HEK293 (cell line): Measurements from ENCODE around the gene PRKCE.

ENCODE experiments used
- CTCF ChIA-PET: fragments of 350-600 bp; formaldehyde crosslinking; extraction: SDS; loops from one replicate; lab custom pipeline; 2021; ENCODE audit warnings: antibody characterized with exemption; lab: Yijun Ruan, JAX
- POLR2A ChIA-PET: fragments of 300-600 bp; formaldehyde crosslinking; extraction: SDS; loops from one replicate; lab custom pipeline; 2020; ENCODE audit warnings: antibody characterized with exemption, inconsistent platforms; lab: Yijun Ruan, JAX
- H3K27ac ChIP-seq: fragments of 200-500 bp; sonication (Bioruptor generic); 2 replicates; pipeline ENCODE4 v1.5.1; 2014; ENCODE audit warnings: low read depth, low read length, control low read depth, inconsistent platforms; ENCODE audit errors: extremely low read depth
- H3K36me3 ChIP-seq, 2 experiments: fragments of 200-500 bp in 1 of 2; sonication (Bioruptor generic) in 1 of 2; 1 replicate in 1 of 2; 2 replicates in 1 of 2; pipeline ENCODE4 v1.5.1; 2014 to 2017; ENCODE audit warnings: inconsistent platforms in 2 of 2, low read length in 2 of 2; ENCODE audit not compliant: control insufficient read depth in 2 of 2, insufficient read depth in 1 of 2
- H3K4me1 ChIP-seq: fragments of 200-500 bp; sonication (Bioruptor generic); 2 replicates; pipeline ENCODE4 v1.5.1; 2014; ENCODE audit warnings: mild to moderate bottlenecking, low read length, inconsistent platforms; ENCODE audit not compliant: control insufficient read depth, insufficient read depth
- H3K4me3 ChIP-seq: 2 replicates; pipeline ENCODE4 v1.5.1; 2011; ENCODE audit warnings: low read depth, mild to moderate bottlenecking, control low read depth, low read length, moderate library complexity
- H3K9me3 ChIP-seq: fragments of 200-500 bp; sonication (Bioruptor generic); 2 replicates; pipeline ENCODE4 v1.5.1; 2014; ENCODE audit warnings: low read depth, low read length, inconsistent platforms; ENCODE audit not compliant: control insufficient read depth, insufficient read depth
- KLF7 ChIP-seq: fragments of 450-650 bp; formaldehyde crosslinking; IDR thresholded peaks from 2 replicates; pipeline ENCODE4 v1.5.1; 2016; ENCODE audit warnings: missing biosample characterization, missing genetic modification characterization, borderline replicate concordance
- OVOL3 ChIP-seq: fragments of 450-650 bp; formaldehyde crosslinking; IDR thresholded peaks from 2 replicates; pipeline ENCODE4 v1.5.1; 2016; ENCODE audit warnings: missing biosample characterization, missing genetic modification characterization
- ZNF274 ChIP-seq, 2 experiments: fragments of 200-500 bp in 1 of 2; fragments of 450-650 bp in 1 of 2; sonication (Bioruptor generic) in 1 of 2; formaldehyde crosslinking in 1 of 2; IDR thresholded peaks; 2 replicates each; pipeline versions ENCODE4 v1.5.1 to v1.6.1; 2014 to 2016; ENCODE audit warnings: borderline replicate concordance in 1 of 2, inconsistent platforms in 1 of 2, low read length in 1 of 2, missing biosample characterization in 1 of 2, missing genetic modification characterization in 1 of 2
- ZNF416 ChIP-seq: fragments of 450-650 bp; formaldehyde crosslinking; IDR thresholded peaks from 2 replicates; pipeline ENCODE4 v1.5.1; 2016; ENCODE audit warnings: missing biosample characterization, missing genetic modification characterization
- ZNF433 ChIP-seq: fragments of 450-650 bp; formaldehyde crosslinking; IDR thresholded peaks from 2 replicates; pipeline ENCODE4 v1.5.1; 2016; ENCODE audit warnings: missing biosample characterization, missing genetic modification characterization, low read depth
- ZNF529 ChIP-seq: fragments of 450-650 bp; formaldehyde crosslinking; IDR thresholded peaks from 2 replicates; pipeline ENCODE4 v1.5.1; 2017; ENCODE audit warnings: missing genetic modification characterization, missing biosample characterization; ENCODE audit not compliant: insufficient replicate concordance
- ZNF555 ChIP-seq: fragments of 450-650 bp; formaldehyde crosslinking; conservative IDR thresholded peaks from 2 replicates; pipeline ENCODE4 v1.5.1; 2017; ENCODE audit warnings: missing biosample characterization, mild to moderate bottlenecking, missing genetic modification characterization, inconsistent platforms
- ZNF560 ChIP-seq: fragments of 450-650 bp; formaldehyde crosslinking; IDR thresholded peaks from 2 replicates; pipeline ENCODE4 v1.5.1; 2017; ENCODE audit warnings: missing biosample characterization, missing genetic modification characterization, borderline replicate concordance
- ZNF596 ChIP-seq: fragments of 450-650 bp; IDR thresholded peaks from 2 replicates; pipeline ENCODE4 v1.5.0; 2018; ENCODE audit warnings: missing biosample characterization, mild to moderate bottlenecking, missing genetic modification characterization, moderate library complexity
- ZNF600 ChIP-seq: fragments of 450-650 bp; formaldehyde crosslinking; IDR thresholded peaks from 2 replicates; pipeline ENCODE4 v1.5.1; 2016; ENCODE audit warnings: missing biosample characterization, missing genetic modification characterization
- ZNF623 ChIP-seq: fragments of 450-650 bp; formaldehyde crosslinking; IDR thresholded peaks from 2 replicates; pipeline ENCODE4 v1.5.1; 2016; ENCODE audit warnings: missing biosample characterization, missing genetic modification characterization
- ZNF624 ChIP-seq: fragments of 450-650 bp; formaldehyde crosslinking; IDR thresholded peaks from 2 replicates; pipeline ENCODE4 v1.5.1; 2017; ENCODE audit warnings: missing biosample characterization, missing genetic modification characterization
- ZNF830 ChIP-seq: fragments of 450-650 bp; IDR thresholded peaks from 2 replicates; pipeline ENCODE4 v1.5.0; 2018; ENCODE audit warnings: missing biosample characterization, missing genetic modification characterization, low read depth, mild to moderate bottlenecking, moderate library complexity
- ZSCAN16 ChIP-seq: fragments of 450-650 bp; formaldehyde crosslinking; IDR thresholded peaks from 2 replicates; pipeline ENCODE4 v1.5.1; 2016; ENCODE audit warnings: missing biosample characterization, missing genetic modification characterization
- TF ChIP-seq, protein P1 (sequence below): fragments of 450-650 bp; formaldehyde crosslinking; IDR thresholded peaks from 2 replicates; pipeline ENCODE4 v1.5.1; 2017; ENCODE audit warnings: missing biosample characterization, missing genetic modification characterization
- TF ChIP-seq, protein P2 (sequence below): fragments of 450-650 bp; formaldehyde crosslinking; IDR thresholded peaks from 2 replicates; pipeline ENCODE4 v1.5.1; 2016; ENCODE audit warnings: missing biosample characterization, missing genetic modification characterization, low read depth
- TF ChIP-seq, protein P3 (sequence below): fragments of 450-650 bp; formaldehyde crosslinking; IDR thresholded peaks from 2 replicates; pipeline ENCODE4 v1.5.1; 2017; ENCODE audit warnings: missing biosample characterization, missing genetic modification characterization
- TF ChIP-seq, protein P4 (sequence below): fragments of 450-650 bp; IDR thresholded peaks from 2 replicates; pipeline ENCODE4 v1.5.1; 2018; ENCODE audit warnings: missing biosample characterization, mild to moderate bottlenecking, missing genetic modification characterization
- TF ChIP-seq, protein P5 (sequence below): fragments of 450-650 bp; formaldehyde crosslinking; IDR thresholded peaks from 2 replicates; pipeline ENCODE4 v1.5.1; 2016; ENCODE audit warnings: missing biosample characterization, missing genetic modification characterization

PRKCE gene

DNA sequence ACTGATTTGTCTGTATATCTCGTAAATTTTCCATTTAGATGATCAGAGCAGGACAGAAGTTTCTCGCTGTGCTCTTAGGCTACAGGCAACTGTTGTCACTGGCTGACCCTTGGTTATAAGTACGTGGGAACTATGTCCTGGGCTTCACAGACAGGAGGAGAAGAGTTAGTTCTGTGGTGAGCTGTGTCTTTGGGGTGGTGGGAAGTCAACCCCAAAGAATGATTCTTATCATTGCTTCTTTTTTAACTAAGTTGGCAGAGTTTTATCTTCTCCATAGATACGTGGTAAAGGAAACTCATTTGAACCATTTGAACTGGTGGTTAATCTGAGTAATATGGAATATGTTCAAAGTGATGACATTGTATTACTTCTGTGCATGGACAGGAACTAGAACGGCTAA lies 415.1 kb downstream of the PRKCE start (continued):
- TF ChIP-seq, protein P1, sequence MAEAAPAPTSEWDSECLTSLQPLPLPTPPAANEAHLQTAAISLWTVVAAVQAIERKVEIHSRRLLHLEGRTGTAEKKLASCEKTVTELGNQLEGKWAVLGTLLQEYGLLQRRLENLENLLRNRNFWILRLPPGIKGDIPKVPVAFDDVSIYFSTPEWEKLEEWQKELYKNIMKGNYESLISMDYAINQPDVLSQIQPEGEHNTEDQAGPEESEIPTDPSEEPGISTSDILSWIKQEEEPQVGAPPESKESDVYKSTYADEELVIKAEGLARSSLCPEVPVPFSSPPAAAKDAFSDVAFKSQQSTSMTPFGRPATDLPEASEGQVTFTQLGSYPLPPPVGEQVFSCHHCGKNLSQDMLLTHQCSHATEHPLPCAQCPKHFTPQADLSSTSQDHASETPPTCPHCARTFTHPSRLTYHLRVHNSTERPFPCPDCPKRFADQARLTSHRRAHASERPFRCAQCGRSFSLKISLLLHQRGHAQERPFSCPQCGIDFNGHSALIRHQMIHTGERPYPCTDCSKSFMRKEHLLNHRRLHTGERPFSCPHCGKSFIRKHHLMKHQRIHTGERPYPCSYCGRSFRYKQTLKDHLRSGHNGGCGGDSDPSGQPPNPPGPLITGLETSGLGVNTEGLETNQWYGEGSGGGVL (tag by site-specific recombination): no peak
- TF ChIP-seq ZNF274 (IDR thresholded peaks at IDR 0.05; ENCODE audit: low read length): no peak
- no peak for TF ChIP-seq ZNF274 (tag by site-specific recombination; IDR thresholded peaks at IDR 0.05; ENCODE audit: borderline replicate concordance)
- no peak for TF ChIP-seq KLF7

DNA sequence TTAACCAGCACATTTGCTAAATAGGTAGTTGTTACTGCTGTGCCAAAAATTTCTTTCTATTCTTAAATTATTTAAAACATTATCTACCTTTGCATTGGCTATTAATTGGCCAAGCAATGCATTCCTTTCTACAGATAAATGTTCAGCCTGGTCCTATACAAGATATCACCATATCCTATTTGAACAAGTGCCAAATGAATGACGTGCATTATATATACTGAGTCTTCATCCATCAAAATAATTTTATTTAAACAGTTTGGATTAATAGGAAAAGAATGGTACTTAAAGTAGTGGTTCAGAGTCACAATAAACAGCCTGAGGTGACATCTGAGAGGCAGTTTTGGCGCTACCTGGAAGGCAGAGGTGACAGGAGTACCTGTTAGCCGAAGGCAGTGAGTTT lies 415.6 kb downstream of the PRKCE start:
- Histone ChIP-seq H3K4me3 (no peak overlapping the region), H3K36me3 (no peaks in the 10 kb centered on the region), H3K4me1 (no peaks in the 10 kb centered on the region), H3K27ac (no peak overlapping the region), H3K9me3 (no peaks in the 10 kb centered on the region)
- TF ChIP-seq ZNF623 (tag by site-specific recombination): no peak
- no peak for TF ChIP-seq ZNF830 (tag by site-specific recombination)
- no peak for TF ChIP-seq ZNF560 (tag by site-specific recombination)
- TF ChIP-seq, protein P2, sequence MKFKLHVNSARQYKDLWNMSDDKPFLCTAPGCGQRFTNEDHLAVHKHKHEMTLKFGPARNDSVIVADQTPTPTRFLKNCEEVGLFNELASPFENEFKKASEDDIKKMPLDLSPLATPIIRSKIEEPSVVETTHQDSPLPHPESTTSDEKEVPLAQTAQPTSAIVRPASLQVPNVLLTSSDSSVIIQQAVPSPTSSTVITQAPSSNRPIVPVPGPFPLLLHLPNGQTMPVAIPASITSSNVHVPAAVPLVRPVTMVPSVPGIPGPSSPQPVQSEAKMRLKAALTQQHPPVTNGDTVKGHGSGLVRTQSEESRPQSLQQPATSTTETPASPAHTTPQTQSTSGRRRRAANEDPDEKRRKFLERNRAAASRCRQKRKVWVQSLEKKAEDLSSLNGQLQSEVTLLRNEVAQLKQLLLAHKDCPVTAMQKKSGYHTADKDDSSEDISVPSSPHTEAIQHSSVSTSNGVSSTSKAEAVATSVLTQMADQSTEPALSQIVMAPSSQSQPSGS (tag by site-specific recombination): no peak
- ChIA-PET POLR2A (no interaction called here), CTCF (no interaction called here)

DNA sequence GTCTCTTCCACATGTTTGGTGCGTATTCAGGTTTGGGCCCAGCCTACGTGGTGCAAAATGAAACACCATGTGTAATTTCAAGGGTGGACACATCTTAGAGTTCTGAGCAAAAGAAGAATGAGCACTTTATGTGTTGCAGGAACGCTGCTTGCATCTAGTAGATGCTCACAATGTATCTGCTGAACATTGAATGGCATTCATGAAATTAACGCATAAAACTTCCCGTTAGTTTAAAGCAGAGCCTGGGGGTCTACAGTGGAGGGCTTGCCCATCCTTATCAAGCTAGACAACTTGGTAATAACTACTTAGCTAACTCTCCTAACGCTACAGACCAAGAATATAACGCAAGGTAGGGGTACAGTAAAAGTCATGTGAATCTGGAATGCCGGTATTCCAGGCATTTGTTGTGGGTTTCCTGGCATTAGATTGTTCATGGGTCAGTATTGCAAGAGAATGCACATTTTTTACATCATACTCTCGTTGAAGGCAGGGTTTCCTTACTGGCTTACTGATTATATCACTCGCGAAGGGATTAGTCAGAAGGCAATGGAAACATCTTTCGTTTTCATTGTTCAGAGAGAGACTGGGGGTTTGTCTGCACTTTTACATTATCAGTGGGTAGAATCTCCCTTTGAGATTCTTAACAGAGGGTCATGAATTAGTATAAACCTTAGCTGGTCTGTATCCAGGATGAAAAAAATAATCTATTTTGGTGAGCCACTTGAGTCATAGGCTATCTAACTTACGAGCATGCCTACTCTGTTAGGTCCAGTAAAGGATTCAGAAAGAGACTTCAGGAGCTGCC lies 416.2 kb downstream of the PRKCE start:
- POLR2A ChIA-PET: no interaction called here
- no peak overlapping the region for H3K27ac ChIP-seq
- no peak for TF ChIP-seq ZNF596 (tag by site-specific recombination)
- TF ChIP-seq, protein P3, sequence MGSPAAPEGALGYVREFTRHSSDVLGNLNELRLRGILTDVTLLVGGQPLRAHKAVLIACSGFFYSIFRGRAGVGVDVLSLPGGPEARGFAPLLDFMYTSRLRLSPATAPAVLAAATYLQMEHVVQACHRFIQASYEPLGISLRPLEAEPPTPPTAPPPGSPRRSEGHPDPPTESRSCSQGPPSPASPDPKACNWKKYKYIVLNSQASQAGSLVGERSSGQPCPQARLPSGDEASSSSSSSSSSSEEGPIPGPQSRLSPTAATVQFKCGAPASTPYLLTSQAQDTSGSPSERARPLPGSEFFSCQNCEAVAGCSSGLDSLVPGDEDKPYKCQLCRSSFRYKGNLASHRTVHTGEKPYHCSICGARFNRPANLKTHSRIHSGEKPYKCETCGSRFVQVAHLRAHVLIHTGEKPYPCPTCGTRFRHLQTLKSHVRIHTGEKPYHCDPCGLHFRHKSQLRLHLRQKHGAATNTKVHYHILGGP (tag by site-specific recombination): 0 out of 2 replicates have a peak, but pooled peaks have one; percentile 28
- CTCF ChIA-PET: no interaction called here
- H3K36me3 ChIP-seq: no peaks in the 10 kb centered on the region
- H3K4me3 ChIP-seq: no peak overlapping the region
- no peaks in the 10 kb centered on the region for H3K4me1 ChIP-seq
- no peaks in the 10 kb centered on the region for H3K9me3 ChIP-seq

DNA sequence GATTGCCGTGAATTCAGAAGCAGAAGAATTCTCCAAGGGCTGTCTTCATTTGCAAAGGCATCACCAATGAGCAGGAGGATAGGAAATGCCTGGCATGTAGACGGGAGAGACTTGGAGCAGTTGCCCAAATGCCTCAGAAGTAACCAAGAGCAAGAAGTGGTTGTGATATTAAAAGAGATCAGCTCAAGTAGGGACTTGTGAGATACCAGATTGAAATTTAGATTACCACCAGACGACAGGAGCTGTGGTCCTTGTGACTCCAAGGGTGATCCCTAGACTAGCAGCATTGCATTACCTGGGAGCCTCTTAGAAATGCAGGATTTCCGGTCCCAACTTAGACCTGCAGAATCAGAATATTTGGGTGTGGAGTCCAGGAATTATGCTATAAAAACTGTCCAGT lies 417.2 kb downstream of the PRKCE start:
- ChIA-PET CTCF (no interaction called here), POLR2A (no interaction called here)
- Histone ChIP-seq H3K4me3 (no peak overlapping the region), H3K4me1 (no peaks in the 10 kb centered on the region), H3K36me3 (no peaks in the 10 kb centered on the region), H3K9me3 (no peaks in the 10 kb centered on the region), H3K27ac (no peak overlapping the region)
- TF ChIP-seq, protein P4, sequence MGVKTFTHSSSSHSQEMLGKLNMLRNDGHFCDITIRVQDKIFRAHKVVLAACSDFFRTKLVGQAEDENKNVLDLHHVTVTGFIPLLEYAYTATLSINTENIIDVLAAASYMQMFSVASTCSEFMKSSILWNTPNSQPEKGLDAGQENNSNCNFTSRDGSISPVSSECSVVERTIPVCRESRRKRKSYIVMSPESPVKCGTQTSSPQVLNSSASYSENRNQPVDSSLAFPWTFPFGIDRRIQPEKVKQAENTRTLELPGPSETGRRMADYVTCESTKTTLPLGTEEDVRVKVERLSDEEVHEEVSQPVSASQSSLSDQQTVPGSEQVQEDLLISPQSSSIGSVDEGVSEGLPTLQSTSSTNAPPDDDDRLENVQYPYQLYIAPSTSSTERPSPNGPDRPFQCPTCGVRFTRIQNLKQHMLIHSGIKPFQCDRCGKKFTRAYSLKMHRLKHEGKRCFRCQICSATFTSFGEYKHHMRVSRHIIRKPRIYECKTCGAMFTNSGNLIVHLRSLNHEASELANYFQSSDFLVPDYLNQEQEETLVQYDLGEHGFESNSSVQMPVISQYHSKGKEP: no peak
- no peak for TF ChIP-seq KLF7
- TF ChIP-seq ZNF624: no peak
- TF ChIP-seq ZNF416 (tag by site-specific recombination): no peak
- no peak for TF ChIP-seq ZNF555 (tag by site-specific recombination)
- no peak for TF ChIP-seq ZNF529 (tag by site-specific recombination)
- TF ChIP-seq ZNF600 (tag by site-specific recombination): no peak
- TF ChIP-seq ZSCAN16: no peak
- no peak for TF ChIP-seq OVOL3
- no peak for TF ChIP-seq ZNF433 (tag by site-specific recombination)
- TF ChIP-seq, protein P5, sequence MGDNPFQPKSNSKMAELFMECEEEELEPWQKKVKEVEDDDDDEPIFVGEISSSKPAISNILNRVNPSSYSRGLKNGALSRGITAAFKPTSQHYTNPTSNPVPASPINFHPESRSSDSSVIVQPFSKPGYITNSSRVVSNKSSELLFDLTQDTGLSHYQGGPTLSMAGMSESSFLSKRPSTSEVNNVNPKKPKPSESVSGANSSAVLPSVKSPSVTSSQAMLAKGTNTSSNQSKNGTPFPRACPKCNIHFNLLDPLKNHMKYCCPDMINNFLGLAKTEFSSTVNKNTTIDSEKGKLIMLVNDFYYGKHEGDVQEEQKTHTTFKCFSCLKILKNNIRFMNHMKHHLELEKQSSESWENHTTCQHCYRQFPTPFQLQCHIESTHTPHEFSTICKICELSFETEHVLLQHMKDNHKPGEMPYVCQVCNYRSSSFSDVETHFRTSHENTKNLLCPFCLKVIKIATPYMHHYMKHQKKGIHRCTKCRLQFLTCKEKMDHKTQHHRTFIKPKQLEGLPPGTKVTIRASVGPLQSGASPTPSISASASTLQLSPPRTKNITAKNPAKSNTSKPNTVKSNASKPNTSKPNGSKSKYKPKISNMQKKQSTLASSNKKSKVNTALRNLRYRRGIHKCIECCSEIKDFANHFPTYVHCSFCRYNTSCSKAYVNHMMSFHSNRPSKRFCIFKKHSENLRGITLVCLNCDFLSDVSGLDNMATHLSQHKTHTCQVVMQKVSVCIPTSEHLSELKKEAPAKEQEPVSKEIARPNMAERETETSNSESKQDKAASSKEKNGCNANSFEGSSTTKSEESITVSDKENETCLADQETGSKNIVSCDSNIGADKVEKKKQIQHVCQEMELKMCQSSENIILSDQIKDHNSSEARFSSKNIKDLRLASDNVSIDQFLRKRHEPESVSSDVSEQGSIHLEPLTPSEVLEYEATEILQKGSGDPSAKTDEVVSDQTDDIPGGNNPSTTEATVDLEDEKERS (tag by site-specific recombination): no peak
